GM18498 (cell line): ENCODE data around the gene FBLN2.
A peak's percentile ranks its signal among the peaks of the same experiment; 100 is the strongest.
"Not testable (repeated sequence)": the region's sequence is repeated elsewhere in the genome, so short reads cannot be mapped to it uniquely, and the experiment has no call there.

Experiments
- ATAC-seq: cut with Tn5 transposase; IDR thresholded peaks from one replicate; pipeline ENCODE4 v1.9.1; 2021; ENCODE audit warnings: mild to moderate bottlenecking, moderate library complexity; ENCODE audit not compliant: unreplicated experiment

FBLN2 gene

DNA sequence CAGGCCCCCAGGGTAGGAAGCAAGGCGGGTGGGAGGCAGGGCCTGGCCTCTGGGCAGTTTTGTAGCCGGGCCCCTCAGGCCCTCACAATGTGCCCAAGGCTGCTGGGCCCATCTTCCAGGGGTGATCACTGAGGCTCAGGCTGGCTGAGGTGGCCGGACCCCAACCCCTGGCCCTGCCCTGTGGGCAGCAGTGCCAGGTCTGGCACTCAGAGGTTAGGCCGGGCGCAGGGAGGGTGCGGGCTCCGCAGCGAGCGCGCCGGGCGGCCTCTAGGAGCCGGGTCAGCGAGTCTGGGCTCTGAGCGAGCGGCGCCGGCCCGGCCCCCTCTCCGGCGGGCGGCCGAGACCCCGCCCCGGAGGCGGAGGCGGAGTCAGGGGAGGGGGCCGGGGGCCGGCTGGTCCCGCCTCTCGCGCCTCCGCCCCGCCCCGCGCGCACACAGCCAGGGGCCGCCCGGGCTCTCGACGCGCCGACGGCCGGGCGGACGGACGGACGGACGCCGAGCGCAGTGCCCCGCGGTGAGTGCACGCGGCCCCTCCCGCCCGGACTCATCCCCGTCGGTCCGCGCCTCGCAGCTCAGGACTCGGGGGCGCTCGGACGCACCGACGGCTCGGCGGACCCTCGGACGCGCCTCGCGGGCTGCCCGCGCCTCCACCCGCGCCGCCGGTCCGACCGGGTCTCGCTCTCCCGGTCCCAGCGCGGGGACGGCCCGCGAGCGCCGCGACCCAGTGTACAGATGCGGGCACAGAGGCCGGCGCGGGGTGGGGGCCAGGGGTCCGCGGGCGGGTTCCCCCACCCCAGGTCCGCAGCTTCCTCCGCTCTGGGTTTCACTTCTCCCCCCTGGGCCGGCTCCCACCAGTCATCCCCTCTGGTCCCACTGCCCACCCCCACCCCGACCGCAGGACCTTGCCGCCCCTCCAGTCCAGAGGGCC lies at the start of gene FBLN2:
Gene FBLN2 (plus strand): TSS at position 430 of the 927 bp plus-strand sequence. CDS start 21,231 bp downstream, outside the sequence.
- no peak for ATAC-seq

DNA sequence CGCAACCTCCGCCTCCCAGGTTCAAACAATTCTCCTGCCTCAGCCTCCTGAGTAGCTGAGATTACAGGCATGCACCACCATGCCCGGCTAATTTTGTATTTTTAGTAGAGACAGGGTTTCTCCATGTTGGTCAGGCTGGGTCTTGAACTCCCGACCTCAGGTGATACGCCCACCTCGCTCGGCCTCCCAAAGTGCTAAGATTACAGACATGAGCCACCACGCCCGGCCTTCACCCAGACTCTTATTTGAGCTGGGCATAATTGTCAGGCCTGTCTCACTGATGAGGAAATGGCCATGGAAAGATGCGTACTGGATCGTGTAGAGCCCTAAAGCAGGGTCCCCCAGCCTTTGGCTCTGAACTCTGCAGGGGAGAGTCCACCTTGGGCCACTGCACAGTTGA lies 49.7 kb upstream of the FBLN2 start:
- not testable (repeated sequence) for ATAC-seq

DNA sequence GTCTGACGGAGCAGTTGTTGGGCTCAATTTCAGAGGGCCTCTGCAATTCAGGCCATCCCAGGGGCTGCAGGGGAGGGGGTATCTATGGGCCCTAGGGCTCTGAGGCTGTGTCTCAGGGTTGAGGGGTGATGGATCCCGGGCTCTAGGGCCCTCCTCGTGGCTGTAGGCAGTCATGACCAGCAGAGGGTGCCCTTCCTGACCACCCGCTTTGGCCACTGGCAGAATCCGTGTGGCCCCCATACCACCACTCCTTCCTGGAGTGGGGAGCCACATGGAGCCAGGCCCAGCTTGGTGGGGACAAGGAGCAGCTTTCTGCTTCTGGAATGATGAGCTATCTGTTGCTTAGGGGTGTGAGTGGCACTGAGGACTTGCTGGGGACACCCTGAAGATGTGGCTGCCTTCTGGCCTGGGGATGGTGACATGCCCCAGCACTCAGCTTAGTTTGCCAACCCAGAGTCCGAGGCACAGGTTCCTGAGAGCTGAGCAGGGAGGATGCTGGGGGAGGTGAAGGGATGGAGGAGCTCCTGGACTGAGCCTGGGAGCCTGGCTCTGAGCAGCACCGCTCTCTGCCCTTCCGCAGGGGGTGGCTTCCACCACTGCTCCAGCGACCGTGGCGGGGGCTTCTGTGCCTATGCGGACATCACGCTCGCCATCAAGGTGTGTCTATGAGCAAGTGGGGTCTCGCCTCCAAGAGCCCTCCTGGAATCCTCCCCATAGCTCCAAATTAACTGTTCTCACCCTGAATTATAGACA lies 48.6 kb upstream of the FBLN2 start:
- ATAC-seq = peak; percentile 43

DNA sequence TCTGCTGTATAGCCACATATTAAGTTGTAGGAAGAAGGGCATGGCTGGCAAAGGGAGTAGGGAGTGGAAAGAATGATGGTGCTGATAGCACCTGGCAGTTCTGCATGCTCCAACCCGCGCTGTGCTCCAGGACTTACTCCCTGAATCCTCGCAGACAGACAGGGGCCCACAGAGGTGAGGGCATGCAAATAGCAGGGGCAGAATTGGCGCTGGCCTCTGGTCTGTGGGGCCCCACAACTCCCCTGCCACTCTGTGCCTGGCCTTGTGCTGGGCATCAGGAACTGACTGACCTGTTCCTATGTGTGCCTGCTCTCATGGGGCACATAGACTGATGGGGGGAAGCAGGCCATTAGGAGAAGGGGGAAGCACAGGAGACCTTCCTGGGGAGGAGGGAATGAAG lies 47.9 kb upstream of the FBLN2 start:
- no peak for ATAC-seq

DNA sequence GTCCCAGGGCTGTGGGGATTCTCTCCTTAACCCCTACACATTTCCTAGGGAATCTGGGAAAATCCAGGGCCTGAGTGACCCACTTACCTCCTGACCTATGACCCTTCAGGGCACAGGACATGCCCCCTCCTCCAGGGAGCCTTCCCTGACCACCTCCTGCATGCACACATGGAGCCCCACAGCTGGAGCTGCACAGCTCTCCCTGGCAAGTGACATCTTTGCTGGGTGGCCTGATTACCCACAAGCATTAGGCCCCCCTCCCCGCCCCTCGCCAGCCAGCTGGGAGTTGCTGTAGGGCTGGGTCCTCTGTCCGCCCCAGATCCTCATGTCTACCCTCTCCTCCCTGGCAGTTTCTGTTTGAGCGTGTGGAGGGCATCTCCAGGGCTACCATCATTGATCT lies 47.4 kb upstream of the FBLN2 start:
- ATAC-seq = no peak

DNA sequence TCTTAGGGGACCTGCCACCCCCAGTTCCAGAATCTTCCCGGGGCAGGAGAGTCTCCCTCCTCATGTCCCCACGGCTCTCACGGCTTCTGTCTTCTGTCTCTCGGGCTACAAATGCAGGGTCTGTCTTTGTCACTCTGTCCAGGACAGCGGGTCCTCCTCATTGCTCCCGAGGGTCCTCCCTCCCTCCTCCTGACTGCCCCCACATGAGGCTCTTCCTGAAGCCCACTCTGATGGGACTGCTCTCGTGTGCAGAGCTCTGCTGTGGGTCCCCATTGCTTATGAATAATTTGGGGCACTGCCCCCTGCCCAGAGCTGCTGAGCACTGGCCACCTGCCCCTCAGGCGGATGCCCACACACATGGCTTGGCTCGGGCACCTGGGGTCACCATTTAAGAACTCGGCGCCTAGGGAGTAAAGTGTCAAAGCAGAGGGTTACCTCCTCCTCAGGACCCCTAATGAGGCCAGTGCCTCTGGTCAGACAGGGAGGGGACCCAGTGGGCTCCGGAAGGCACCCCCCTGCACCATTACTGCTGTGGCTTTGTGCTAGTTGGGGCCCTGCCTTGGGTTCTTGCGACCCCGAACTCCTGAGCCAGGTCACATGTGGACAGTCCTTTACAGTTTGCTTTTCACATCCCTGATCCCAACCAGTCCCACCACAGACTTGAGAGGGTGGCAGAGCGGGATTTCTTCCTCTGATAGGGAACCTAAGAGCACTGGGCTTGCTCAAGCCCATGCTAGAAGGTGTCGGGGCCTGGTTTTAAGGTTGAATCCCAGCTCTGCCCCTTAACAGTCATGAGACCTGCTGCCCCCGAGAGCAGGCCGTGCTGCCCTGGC lies 46.8 kb upstream of the FBLN2 start:
- ATAC-seq = no peak

DNA sequence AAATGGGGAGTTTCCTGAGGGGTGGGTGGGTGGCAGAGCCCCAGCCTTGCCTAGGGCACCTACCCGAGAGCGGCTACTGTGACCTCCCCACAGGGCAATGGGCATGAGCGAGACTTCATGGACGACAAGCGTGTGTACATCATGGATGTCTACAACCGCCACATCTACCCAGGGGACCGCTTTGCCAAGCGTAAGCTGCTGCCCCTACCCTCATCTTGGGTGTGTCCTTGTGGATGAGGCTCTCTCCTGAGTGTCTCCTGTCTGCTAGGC lies 46.2 kb upstream of the FBLN2 start:
- ATAC-seq = no peak

DNA sequence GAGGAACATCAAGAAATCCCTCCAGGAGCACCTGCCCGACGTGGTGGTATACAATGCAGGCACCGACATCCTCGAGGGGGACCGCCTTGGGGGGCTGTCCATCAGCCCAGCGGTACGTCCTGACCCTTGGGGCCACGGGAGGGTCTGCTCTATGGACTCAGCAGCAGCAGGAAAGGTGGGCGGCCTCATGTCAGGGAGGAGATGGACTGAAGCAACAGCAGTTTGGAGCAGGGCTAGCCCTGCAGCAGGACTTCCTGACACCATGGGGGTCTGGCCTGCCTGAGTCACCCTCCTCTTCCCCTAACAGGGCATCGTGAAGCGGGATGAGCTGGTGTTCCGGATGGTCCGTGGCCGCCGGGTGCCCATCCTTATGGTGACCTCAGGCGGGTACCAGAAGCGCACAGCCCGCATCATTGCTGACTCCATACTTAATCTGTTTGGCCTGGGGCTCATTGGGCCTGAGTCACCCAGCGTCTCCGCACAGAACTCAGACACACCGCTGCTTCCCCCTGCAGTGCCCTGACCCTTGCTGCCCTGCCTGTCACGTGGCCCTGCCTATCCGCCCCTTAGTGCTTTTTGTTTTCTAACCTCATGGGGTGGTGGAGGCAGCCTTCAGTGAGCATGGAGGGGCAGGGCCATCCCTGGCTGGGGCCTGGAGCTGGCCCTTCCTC lies 44.6 kb upstream of the FBLN2 start:
- ATAC-seq = no peak

DNA sequence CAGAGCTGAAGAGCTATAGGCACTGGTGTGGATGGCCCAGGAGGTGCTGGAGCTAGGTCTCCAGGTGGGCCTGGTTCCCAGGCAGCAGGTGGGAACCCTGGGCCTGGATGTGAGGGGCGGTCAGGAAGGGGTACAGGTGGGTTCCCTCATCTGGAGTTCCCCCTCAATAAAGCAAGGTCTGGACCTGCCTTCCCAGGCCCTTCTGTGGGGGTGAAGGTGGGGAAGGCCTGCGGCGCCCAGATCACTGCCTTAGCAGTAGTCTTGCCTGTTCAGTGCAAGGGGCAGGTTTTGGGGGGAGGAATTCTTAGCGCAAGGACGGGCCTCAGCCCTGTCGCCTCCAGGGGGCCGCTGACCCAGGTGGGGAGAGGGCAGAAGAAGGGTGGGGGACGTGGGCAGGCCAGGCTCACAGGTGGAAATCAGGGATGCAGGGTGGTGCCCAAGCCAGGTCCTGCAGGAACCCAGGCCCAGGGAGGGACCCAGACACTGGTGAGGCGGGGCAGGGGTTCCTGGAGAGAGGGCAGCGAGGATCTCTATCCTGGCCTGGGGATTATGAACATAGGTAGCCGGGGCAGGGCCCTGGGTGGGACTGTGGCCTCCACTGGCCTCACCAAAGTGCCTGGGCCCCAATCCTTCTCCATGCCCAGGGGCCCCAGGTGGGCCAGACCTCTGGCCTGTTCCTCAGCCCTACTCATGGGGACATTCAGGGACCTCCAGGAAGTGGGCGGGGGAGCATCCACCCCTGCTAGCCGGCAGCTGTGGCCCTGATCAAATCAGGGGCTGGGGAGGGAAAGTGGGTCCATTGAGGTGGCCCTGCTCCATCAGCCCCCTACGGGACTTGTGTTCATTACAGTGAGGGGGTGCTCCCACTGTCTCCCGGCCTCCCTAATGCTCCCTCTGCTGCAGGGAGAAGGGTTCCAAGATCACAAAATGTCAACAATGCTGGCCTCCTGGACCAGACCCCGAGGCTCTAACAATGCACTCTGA lies 43.5 kb upstream of the FBLN2 start:
- no peak for ATAC-seq

DNA sequence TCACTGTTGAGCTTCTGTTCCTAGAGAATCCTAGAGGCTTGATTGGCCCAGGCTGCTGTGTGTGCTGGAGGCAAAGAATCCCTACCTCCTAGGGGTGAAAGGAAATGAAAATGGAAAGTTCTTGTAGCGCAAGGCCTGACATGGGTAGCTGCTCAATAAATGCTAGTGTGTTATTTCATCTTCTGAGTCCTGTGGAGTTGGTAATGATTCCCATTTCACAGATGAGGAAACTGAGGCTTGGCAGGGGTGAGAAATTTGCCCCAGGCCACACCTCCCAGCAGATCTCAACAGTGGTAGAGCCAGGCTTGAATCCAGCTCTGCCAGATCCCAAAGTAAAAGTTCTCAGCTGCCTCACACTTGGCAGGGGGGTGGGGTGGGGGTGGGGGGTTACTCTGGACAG lies 42.7 kb upstream of the FBLN2 start:
- no peak for ATAC-seq

DNA sequence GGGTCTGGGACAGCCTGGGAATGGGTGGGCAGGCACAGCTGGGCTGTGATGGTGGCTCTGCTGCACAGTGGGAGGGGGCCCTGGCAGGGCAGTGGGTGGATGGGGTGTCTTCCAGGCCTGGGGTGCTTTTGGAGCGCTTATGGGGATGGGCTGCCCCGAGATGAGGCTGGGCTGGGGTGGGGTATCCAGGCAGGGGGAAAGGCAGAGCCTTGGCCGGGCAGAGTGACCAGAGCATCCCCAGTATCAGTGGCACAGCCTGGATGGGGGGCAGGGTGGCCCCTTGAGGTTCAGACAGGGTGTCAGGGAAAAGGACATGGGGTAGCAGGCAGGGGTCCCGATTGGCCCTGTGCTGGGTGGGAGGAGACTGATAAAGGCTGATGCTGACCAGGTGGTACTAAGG lies 42.2 kb upstream of the FBLN2 start:
- ATAC-seq = no peak

DNA sequence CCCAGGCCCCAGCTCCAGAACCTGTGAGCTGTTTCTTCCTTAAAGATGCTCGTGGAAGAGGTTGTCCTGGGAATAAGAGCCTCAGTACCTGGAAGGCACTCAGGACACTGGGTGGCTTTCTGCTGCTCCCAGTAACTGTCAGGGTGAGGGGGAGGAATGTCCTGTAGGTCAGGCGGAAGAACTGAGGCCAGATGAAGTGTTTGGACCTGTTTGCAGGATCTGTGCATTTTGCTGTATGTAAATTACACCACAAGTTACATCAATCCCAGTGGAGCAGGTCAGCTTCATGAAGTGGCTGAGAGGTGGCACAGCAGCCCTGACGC lies 41.7 kb upstream of the FBLN2 start:
- no peak for ATAC-seq

DNA sequence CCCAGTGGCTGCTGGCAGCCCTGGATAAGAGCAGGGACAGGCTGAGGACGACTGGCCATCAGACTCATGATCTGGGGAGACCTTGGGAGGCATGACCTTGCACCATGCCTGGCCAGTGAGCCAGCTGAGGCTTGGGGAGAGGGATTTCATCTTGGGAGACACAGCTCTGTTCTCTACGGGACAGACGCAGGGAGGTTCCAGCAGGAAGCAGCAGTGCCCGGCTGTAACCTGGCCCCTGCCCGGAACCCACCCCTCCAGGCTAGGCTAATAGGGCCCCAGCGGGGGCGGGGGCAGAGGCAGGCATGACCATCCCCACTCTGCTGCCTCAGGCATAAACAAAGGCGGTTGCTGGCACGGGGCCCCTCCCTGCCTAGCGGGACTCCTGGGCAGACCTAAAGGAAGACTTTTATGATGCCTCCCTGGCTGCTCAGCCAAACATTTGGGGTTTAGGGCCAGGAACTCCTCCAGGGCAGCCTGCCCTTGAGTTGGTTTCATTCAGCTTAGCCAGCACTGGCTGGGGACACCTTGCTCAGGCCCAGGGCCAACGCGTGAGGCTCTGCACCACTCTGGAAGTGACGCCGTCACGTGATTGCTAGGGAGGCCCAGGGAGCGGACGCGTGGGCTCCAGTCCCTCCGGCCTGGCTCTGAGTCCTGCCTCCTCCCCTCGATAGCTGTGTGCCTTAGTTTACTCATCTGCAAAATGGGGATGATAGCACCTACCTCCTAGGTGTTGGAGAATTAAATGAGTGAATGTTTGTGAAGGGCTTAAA lies 41.2 kb upstream of the FBLN2 start:
- no peak for ATAC-seq

DNA sequence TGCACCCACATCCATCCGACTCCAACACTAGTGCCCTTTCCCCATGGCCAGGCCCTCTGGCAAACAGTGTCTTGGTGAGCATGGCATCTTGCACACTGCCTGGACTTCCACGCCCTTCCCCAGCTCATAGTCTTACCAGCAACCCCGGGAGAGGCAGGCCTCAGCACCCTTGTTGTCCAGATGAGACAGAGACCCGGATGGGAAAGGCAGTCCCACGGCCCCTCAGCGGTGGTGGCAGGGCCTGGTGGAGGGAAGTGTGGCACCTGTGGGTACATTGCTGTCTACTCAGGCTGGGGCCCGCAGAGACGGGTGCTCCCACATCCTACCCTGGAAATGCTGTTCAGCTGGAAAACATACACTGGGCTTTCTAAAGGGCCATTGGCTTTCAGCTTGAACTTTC lies 40.4 kb upstream of the FBLN2 start:
- ATAC-seq = no peak

DNA sequence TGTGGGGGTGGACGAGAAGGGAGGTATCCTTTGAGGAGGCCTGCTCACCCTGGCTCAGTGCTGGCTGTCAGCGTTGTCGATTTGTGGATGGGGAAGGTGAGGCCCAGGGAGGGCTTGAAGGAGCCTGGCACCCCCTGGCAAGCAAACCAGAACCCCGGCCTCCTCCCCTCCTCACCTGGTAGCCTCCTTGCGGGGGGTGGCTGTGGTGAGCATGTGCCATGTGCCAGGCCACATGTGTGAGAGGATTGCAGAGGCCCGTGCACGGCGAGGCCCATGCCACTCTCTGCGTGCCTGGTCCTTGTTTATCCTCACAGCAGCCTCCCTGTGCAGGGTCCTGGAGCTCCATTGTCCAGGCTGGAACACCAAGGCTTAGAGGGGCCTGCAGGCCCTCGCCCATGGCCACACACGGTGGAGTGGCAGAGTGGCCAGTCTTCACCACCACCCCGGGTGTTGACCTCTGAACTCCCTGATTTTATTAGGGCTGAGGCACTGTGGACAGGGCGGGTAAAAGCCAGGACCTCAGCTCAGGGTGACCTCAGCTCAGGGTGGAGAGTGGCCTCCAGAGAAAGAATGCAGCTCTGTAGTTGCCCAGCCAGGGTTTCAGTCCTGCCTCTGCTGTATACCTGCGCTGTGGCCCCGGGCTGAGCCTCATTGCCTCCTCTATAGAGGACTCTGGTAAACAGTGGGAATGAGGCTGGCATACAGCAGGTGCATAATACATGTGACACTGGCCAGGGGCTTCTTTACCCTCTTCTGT lies 39.7 kb upstream of the FBLN2 start:
- ATAC-seq = no peak

DNA sequence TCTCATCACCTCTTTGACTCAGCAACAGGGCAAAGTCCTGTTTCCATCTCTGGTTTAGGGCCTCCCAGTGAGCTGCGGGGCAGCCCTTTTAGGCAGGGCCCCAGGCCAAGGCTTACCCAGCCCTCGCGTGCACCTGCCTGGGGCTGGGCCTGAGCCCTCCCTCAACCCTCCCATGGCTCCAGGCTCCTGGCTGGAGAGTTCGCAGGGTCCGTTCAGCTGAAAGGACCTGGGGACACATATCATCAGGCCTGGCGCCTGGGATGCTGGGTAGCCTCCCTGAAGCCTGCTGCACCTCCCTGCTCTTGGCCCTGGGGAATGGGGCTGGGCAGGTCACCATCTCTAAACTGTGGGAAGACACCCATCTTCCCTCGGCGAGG lies 39.1 kb upstream of the FBLN2 start:
- ATAC-seq = no peak

DNA sequence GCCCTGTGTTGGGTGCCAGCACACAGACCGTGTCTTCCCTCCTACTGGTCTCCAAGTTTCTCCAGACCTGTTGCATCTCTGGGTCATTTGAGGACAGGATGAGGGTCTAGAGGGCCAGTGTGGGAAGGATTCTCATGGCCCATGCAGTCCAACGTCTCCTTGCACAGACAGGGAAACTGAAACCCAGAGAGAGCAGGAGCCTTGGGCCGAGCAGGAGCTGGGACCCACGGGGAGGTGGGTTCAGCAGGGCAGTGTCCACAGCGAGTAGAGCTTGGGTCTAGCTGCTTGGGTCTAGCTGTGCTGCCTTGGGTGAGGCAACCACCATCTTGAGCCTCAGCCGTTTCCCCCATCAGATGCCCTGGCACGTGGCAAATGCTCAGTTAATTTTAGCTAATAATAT lies 36.5 kb upstream of the FBLN2 start:
- ATAC-seq = no peak

DNA sequence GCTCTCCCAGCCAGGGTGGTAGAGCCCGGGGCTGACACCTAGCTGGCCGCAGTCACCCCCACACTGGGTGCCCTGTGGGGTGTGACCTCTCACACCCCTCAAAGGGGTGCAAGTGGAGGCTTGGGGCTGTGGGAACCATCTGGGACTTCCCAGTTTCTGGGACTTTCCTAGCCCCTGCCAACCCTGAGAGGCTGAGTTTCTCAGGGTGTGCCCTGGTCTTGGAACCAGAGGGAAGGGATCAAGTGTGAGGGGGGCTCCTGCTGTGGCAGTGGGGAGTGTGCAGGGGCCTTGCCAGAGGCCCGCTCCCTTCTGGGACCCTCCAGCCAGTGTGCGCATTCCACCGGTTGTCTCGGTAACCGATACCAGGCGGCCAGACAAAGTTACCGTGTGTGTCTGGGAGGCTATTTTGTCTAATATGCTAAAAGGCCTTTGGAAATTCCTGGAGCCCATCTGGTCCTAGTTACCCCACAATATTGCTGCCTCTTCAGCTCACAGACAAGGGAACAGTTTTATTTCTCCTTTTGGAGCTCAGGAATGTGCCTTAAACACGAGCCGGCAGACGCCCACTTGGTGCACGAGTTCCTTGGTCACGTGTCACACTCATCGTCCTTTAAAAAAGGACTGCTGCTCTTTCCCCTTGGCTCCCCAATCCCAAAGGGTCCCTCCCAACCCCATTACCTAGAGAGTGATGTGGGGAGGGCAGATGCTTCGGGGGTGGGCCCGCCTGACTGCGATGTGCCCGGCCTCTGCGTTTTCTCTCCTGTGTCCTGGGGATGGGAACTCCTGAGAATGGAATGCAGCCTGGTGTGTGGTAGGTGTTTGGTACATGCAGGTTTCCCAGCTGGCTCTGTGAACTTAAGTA lies 35.6 kb upstream of the FBLN2 start:
- ATAC-seq = no peak
